OCI-LY1 (cell line): ENCODE data around the gene TCERG1L.

ENCODE experiments used
- CTCF ChIP-seq: fragments of 200-600 bp; sonication (generic), shearing (Covaris generic); IDR thresholded peaks from 2 replicates; pipeline ENCODE4 v1.5.1; 2017; ENCODE audit warnings: mild to moderate bottlenecking, antibody characterized with exemption, low read length, moderate library complexity, mixed read lengths
- EZH2 ChIP-seq: fragments of 200-600 bp; sonication (generic), shearing (Covaris generic); IDR thresholded peaks from 2 replicates; pipeline ENCODE4 v1.8.0; 2017; ENCODE audit warnings: borderline replicate concordance, mixed run types, mild to moderate bottlenecking, antibody characterized with exemption, low read length, moderate library complexity, mixed read lengths

- TF ChIP-seq CTCF (no peak), EZH2 (no peak)
These were observed 133.8 kb downstream of the TCERG1L start for GRCh38 chr10:131177431-131178327.
